Activated CD4-positive, alpha-beta T cell treated with anti-CD3 and anti-CD28 coated beads for 48 hours (primary cell): ENCODE data around the gene ATF3.
A peak's percentile ranks its signal among the peaks of the same experiment; 100 is the strongest.

Source experiments
- DNase-seq: peaks from one replicate; pipeline ENCODE4 v3.0.0-alpha.2; 2020

The ATF3 gene, protein sequence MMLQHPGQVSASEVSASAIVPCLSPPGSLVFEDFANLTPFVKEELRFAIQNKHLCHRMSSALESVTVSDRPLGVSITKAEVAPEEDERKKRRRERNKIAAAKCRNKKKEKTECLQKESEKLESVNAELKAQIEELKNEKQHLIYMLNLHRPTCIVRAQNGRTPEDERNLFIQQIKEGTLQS

DNA sequence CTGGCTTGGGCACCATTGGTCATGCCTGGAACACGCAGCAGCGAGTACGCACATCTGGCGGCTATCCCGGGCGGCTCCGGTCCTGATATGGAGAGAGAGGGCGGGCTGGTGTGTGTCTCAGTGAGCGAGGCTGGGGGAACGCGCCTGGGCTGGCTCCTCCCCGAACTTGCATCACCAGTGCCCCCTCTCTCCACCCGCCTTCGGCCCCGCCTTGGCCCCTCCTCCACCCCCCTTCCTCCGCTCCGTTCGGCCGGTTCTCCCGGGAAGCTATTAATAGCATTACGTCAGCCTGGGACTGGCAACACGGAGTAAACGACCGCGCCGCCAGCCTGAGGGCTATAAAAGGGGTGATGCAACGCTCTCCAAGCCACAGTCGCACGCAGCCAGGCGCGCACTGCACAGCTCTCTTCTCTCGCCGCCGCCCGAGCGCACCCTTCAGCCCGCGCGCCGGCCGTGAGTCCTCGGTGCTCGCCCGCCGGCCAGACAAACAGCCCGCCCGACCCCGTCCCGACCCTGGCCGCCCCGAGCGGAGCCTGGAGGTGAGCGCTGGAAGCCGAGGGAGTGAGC, at the start of gene ATF3:
Gene ATF3 (plus strand): TSS at position 370 of the 567 bp plus-strand sequence. CDS start 6,261 bp downstream, outside the sequence.
- DNase-seq, result peak; percentile 96

DNA sequence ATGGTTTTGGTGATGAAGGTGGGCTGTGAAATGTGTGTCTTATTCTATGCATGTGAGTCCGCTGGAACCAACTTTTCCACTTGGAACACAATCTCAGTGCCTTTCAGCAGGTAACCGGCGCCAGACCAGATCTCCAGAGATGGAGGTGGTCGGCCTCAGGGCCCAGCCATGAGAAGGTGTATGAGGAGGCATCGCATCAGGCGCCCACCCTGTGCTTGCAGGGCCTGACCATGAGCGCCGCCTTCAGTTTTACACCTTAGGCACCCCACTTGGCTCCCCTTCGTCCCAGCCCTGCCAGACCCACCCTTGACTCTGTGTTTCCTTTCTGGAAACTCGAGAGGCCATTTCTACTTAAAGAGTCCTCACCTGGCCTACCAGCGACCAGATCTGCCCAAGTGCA, 48.6 kb upstream of the ATF3 start:
- DNase-seq, result no peak

DNA sequence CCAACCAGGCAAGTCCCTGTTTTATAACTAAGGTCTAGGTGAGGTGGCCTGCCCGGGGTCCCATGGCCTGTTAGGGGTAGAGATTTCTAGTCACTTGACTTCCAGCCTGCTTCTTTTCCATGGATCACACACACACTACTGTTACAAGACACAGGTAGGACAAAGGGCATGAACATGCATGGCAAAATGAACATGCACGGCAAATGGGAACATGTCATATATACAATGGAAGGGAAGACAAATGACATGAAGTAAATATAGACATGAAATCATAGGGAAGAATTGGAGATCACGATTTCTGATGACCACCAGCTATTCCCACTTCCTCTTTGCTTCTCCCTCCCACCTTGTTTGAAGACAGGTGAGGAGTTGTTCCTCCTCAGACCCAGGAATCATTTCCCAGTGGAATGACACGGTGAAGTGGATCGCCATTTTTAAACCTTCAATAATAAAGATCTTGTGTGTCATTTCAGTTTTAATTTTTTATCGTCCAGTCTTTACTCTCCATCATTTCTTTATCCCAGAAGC, 47.6 kb upstream of the ATF3 start:
- DNase-seq, result no peak

DNA sequence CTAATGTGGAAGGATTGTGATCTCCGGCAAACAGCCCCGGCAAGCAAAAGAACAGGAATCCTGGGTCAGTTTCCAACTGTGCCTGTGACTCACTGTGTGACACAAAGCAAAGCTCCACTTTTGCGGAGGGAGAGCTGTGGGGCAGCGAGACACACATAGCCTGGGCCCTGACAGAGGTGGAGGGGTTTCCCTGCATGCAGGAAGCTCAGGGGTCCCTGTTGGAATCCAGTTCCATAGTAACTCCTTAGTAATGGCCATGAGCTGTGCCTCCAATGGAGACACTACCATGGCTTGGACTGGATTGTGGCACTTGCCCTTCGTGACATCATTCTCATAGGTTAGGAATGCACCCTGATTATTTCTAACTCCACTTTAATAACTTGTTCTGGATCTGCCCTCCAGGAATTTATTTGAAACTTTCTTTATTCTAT, 47.0 kb upstream of the ATF3 start:
- no peak for DNase-seq

DNA sequence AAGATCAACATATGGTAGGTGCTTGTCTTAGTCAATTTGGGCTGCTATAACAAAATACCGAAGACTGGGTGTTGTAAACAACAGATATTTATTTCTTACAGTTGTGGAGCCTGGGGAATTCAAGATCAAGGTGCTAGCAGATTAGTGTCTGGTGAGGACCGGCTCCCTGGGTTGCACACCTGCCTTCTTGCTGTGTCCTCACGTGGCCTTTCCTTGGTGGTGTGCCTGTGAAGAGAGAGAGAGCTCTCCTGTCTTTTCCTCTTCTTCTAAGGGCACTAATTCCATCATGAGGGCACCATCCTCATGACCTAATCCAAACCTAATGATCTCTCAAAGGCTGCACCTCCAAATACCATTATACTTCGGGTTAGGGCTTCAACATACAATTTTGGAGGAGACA, 45.8 kb upstream of the ATF3 start:
- no peak for DNase-seq

DNA sequence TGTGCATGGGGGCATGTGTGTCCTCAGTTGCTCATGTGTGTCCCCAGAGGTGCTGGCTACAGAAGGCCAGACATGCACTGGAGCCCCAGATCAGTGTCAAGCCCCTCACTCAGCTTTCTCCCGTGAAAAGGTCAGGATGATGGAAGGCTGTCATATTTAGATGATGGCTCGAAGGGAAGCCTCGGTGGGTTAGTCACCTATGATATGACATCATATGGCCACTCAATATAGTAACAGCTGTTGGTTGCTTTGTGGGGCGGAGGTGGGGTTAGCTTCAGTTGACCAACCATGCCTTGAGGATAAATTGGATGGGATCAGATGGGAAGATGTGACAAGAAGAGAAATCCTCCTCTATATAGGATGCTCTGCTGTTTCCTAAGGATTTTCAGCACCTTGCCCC, 43.5 kb upstream of the ATF3 start:
- no peak for DNase-seq

DNA sequence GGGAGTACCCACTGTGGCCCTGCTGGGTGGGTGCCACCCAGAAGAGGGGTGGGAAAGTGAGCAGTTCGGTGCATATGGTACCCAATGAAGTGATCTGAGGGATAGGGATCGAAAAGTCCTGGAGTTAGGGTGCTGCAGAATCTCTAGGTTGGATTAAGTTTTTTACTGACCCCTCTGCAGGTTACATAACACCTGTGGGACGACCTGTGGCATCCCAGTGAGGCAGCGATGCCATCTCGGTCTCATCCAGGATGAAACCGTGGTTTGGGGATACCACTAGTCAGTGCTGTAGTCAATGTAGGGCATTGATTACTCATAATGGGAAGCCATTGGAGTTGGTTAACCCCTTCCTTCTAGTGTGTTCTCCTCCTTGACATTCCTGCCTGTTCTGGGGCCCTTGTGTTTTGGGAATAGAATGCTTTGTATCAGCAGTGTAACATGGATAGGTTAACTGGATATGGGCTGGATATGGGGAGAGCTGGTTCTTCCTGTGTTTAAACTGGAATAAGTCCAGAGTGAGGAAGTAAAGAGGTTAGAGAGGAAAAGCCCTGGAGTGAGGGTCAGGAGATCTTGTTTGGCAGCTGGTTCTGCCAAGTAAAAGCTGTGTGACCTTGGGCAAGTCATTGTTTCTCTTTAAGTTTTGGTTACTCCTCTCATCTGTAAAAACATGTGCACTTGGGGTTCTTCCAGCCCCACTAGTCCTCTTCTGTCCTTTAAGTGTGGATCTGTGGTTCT, 42.8 kb upstream of the ATF3 start:
- DNase-seq, result no peak

DNA sequence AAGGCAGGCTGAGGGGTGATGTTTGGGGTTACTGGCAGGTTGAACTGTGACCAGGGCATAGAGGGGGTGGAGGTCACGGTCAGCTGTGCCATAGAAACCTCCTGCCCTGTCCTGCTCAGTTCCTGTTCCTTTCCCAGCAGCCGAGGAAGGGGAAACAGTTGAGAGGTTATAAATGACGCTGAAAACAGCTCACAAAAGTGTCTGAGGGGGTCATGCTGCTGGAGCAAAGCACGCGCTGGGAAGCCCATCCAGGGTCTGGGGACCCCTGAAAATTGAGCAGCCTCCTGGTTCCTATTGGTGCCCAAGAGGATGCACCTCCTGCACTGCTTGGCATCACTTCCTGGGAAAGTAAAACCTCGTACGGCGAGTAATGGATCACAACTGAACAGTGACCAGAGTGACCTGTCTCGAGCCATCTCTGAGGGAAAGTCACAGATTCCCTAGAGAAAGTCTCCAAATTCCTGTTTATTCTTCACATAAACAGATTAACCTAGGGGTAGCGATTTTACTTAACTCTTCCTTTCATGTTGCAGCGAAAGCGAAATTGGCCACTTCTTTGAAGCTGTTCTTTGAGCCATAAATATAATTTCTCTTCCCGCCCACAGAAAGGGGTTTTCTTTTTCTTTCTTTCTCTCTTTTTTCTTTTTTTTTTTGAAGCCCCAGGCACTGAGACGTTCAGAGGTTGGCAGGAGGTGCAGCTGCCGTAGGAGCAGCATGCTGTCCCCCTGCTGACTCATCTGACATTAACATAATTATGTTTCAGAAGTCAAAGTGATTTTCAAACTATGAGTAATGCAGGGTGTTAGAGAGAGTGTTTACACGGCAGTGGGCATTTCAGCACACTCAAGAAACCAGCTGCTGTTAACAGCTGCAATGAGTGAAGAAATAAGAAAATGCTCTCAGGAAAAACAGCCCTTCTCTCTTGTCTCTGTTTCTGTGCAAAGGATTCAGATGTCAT, 41.8 kb upstream of the ATF3 start:
- peak; percentile 77 for DNase-seq

DNA sequence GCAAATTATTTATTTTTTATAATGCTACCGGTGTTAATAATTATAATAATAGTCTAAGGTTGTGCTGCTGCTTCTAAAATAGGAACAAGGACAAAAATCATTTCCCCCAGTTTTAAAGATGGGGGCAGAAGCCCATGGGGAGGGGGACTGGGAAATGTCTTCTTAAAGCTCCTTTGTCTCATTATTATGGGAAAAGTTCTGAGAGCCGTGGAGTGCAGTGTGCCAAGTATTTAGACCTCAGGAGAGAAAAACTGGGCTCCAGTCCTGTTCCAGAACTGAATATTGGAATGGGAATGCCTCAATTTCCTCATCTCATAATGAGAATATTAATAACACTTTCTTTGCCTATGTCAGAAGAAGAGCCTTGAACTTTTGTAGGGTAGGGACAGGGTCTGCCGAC, 40.9 kb upstream of the ATF3 start:
- DNase-seq, result no peak

DNA sequence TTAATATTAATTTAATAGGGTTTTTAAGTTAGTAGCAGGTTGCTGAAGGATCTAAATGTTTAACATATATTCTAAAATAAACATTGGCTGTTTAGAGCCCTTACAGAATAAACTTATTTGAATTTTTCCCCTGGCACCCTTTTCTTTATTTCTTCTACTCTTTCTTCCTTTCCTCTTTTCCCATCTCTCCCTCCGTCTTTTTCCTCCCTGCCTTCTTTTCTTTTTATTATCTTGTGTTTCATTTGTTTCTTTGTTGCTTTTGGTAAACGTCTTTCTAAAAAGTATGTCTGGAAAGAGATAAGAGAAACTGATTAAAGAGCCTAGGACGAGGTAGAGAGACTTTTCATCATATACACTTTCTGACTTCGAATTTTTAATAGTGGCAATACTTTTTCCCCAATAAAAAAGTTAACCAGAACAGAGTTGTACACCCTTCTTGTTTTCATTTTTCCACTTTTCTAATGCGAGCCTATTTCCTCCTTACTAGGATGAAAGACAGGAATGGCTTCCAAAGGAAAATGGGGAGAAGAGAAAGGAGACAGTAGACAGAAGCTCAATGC, 39.5 kb upstream of the ATF3 start:
- DNase-seq, result no peak

DNA sequence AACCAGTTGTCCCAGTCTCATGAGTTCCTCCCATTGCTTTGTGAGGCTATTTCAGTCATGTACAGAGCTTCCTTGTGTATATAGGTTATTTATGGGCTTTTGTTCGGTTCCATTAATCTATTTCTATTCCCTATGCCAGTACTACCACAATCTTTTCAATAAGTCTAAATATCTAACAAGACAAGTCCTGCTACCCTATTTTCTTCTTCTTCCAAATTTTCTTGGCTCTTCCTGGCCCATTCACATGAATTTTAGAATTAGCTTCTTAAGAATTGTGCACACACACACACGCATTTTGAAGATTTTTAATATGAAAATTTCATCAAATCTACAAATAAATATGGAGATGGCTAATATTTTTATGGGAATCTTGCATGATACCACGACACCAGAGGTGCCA, 33.8 kb upstream of the ATF3 start:
- no peak for DNase-seq

DNA sequence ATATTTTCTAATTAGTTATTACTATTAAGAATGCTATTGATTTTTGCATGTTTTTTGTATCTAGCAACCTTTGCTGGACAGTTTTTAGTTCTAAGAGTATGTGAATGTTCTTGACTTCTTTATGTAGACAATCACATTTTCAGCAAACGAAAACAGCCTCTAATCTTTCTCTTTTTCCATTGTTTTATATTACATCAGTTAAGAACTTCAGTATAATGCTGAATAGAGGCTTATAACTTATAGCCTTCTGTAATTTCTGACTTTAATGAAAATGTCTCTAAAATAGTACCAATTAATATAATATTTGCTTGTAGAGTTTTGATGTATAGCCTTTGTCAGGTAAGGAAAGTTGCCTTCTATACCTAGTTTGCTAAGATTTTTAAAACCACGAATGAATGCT, 33.2 kb upstream of the ATF3 start:
- DNase-seq, result no peak

DNA sequence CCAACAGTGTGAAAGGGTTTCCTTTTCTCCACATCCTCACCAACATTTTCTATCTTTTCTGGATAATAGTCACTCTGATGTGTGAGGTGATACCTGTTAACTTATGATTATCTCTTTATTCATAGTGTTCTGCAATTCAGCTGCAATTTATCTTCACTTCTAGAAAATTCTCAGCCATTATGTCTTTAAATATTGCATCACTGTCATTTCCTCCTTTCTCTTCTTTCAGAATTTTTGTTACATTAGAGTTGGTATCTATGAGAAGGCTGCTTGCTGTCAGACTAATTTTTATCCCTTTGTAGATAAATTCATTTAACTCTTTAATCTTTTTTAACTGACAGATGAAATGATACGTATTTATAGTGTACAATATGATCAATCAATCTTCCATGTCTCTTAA, 30.5 kb upstream of the ATF3 start:
- no peak for DNase-seq

DNA sequence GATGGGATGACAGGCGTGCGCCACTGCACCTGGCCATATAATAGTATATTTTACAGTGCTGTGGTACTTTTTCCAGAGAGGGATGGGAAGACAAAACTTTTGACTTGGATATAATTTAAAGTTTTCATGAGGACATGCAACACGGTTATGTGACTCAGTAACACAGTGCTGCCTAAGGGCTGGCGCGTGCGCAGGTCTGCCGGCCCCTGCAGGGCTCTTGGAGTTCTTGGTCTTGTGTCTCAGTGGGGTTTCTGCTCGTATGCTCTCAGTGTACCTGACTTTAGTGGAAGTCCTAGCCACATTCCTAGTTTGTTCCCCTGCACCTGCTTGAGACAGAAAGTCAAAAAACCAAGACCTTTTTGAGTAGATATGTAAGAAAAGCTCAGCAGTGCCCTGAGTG, 27.5 kb upstream of the ATF3 start:
- DNase-seq, result no peak

DNA sequence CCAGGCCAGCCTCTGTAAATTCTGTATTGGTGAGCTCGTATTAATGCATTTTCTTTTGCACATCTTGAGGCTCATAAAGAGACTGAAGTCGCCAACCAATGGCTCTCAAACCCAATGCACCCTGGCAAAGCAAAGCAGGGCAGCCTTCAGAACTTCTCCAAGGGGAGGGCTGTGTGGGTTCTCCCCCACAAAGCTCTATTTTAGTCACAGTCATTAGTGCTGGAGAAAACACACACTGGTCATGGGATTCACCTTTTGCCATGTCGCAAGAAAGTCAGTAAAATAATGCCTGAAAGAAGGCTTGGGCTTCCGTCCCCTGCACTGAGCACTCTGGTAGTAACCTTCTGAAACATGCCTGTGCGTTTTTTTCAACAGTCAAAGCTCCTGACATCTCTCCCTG, 26.3 kb upstream of the ATF3 start:
- DNase-seq, result no peak

DNA sequence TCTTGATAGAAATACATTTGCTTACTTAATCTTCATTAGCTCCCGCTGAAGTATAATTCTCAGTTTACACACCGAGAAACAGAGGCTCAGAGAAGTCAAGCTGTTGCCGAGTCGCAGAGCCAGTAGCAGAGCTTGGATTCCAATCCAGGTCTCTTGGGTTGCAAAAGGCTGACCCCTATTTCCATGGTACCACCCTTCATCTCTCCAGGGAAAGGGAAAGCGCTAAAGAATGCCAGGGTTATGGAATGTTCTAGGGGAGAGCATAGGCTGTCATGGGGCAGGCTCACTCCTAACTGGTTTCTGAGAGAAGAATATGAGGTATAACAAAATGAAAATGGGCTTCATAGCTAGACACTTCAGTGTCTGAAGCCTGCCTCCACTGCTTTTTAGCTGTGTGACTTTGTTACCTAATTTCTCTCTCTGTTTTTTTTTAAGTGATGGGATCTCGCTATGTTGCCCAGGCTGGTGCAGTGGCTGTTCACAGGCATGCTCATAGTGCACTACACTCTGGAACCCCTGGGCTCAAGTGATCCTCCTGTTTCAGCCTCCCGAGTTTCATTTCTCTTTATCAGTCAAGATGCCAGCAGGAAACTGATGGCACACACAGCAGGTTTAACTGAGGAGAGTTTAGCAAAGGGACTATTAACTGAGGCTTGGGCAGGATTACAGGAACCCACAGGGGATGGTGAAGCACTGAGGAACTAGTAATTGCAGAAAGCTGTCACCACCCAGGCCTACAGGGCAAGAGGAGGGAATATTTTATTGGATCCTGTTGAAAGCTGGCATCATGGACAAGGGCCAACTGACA, 25.5 kb upstream of the ATF3 start:
- DNase-seq, result no peak

DNA sequence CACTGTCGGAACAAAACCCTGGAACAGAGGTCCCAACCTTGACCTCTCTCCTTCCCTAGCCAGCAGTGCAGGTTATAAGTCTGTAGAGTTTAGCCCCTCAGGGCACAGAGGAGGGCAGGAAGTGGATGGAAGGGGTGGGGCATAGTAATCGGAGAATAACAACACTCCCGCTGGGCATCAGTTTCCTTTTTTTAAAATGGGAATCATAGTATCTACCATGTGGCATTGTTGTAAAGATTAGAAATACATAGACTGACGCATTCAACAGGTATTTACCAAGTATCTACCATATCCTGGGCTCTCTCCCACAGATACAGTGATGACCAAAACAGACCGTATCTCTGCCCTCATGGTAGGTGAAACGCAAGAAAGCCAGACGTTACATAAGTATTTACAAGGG, 24.9 kb upstream of the ATF3 start:
- DNase-seq, result no peak

DNA sequence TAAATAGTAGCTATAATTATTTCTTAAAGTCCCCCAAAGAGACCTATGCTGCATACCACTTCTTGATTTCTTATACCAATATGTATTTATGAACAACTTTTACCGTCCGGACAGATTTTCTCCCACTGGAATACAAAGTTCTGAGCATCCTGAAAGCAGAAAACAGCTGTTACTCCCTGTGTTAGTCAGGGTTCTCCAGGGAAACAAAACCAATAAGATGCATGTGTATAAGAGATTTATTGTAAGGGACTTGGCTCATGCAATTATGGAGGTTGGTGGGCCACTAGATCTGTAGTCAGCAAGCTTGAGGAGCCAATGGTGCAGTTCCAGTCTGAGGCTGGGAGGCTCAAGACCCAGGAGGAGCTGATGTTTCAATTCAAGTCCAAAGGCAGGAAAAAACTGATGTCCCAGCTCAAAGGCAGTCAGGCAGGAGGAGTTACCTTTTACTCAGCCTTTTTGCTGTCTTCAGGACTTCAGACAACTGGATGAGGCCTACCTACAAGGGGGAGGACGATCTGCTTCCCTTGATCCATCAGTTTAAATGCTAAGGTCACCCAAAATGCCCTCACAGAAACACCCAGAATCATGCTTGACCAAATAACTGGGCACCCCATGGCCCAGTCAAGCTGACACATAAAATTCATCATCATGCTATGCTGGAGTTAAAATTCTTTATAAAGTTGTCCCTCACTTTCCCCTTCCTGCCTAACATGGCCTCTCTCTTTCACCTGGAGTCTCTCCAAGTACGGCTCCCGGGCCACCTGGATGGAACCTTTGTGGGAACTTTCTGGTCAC, 24.3 kb upstream of the ATF3 start:
- no peak for DNase-seq

DNA sequence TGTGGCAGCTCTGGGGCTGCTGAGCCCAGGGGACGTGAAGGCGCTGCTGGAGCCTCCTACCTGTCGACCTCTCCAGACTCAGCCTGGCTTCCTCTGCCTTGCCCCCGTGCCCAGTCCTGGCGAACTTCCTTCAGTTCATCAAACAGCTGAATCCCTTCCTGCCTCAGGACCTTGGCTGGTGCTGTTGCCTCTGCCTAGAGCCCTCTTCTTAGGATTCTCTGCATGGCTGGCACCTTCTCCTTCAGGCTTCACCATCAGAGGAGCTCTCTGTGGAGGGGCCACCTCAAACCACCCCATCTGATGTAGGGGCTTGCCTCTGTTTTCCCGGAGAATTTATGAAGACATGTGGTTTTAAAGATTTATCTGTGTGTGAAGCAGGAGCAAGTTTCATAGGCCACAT, 23.4 kb upstream of the ATF3 start:
- DNase-seq, result no peak

DNA sequence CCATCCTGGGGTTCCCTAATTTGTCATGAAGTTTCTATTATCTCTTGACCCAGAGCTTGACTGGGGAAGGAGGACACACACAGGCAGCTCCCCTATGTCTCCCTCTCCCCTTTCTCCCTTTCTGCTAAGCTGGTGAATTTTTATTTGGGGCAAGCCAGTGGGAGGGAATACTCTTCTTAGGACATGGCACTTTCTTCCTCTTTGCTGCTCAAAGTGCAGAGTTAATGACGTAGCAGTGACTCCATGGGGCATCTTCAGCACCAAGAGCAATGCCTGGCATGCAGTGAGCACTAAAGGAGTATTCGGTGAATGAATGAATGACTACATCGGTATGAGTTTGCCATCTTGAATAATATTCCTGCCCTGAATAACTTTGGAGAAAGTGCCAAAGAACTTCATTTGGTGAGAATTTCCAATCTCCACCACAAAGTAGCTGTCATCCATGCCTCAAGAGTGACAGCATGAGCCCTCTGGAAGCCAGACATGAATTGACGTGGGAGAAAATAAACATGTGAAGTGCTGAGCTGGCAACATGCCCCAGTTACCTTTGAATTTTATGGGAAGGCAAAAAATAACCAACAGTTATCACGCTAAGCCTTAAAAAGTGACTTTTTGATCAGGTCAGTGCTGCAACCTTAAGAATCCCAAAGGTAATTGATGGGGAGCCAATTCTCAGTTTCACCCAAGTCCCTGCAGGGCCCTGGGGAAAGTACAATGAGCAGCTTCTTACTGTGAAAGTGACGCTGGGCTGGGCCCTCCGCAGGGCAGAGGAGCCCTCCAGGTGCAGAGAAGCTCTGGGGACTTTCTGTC, 22.1 kb upstream of the ATF3 start:
- DNase-seq, result no peak
